Mesothelial cell of epicardium (in vitro differentiated cells): Measurements from ENCODE around the gene FGF14. TPM values are rescaled to one million over a fixed set of nuclear protein-coding genes. Genes with fewer than 3 reads are reported as not detected.

Experiments
- DNase-seq, 2 experiments: peaks; one replicate each; pipeline ENCODE4 v3.0.0; 2021; ENCODE audit warnings: low spot score in 2 of 2; ENCODE audit not compliant: unreplicated experiment in 2 of 2
- H3K27ac Mint-ChIP-seq: 2 replicates; pipeline ENCODE4 v1.8.0; 2021; ENCODE audit warnings: mixed read lengths
- H3K27me3 Mint-ChIP-seq: 2 replicates; pipeline ENCODE4 v1.8.0; 2021; ENCODE audit warnings: low read depth, mixed read lengths
- H3K36me3 Mint-ChIP-seq: 2 replicates; pipeline ENCODE4 v1.8.0; 2021; ENCODE audit warnings: mixed read lengths
- H3K4me1 Mint-ChIP-seq: 2 replicates; pipeline ENCODE4 v1.8.0; 2021; ENCODE audit warnings: mixed read lengths
- H3K4me3 Mint-ChIP-seq: 2 replicates; pipeline ENCODE4 v1.8.0; 2021; ENCODE audit warnings: mild to moderate bottlenecking, moderate library complexity, mixed read lengths
- H3K9me3 Mint-ChIP-seq: 2 replicates; pipeline ENCODE4 v1.8.0; 2021; ENCODE audit warnings: mixed read lengths
- total RNA-seq: library from RNA; stranded (reverse); gene quantifications from 3 replicates; pipeline ENCODE4 v1.2.1, GENCODE V29; 2021
- TF ChIP-seq, protein P1 (sequence below): fragments of 200-600 bp; sonication (generic); IDR thresholded peaks from one replicate; pipeline ENCODE4 v1.5.0; 2021; ENCODE audit warnings: antibody characterized with exemption; ENCODE audit not compliant: unreplicated experiment

The FGF14 gene
- total RNA-seq, 1 donor from 2014 or later = 0.02 TPM

DNA sequence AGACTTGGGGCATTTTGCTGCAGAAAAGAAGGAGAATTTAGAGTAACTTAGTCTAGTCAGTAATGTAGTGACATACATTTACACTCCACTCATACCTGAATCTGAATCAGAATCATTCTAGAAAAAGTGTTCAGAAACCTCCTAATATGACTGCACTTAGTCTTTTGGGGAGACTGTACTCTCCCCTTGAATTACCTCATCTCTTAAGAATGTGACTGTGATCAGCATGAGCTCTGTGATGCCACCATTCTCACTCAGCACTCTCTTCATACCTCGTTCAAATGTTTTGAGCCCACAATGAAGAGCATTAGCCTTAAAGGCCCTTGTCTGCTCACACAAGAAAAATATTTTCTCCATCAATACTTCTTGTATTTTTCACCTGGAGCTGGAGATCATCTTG lies 229.4 kb downstream of the FGF14 start:
- H3K27ac Mint-ChIP-seq = no peak overlapping the region
- TF ChIP-seq, protein P1, sequence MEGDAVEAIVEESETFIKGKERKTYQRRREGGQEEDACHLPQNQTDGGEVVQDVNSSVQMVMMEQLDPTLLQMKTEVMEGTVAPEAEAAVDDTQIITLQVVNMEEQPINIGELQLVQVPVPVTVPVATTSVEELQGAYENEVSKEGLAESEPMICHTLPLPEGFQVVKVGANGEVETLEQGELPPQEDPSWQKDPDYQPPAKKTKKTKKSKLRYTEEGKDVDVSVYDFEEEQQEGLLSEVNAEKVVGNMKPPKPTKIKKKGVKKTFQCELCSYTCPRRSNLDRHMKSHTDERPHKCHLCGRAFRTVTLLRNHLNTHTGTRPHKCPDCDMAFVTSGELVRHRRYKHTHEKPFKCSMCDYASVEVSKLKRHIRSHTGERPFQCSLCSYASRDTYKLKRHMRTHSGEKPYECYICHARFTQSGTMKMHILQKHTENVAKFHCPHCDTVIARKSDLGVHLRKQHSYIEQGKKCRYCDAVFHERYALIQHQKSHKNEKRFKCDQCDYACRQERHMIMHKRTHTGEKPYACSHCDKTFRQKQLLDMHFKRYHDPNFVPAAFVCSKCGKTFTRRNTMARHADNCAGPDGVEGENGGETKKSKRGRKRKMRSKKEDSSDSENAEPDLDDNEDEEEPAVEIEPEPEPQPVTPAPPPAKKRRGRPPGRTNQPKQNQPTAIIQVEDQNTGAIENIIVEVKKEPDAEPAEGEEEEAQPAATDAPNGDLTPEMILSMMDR = no peak
- H3K27me3 Mint-ChIP-seq = peaks cover 12% of the 10 kb centered on the region
- no peaks in the 10 kb centered on the region for H3K4me1 Mint-ChIP-seq
- no peak overlapping the region for H3K4me3 Mint-ChIP-seq
- no peaks in the 10 kb centered on the region for H3K36me3 Mint-ChIP-seq
- H3K9me3 Mint-ChIP-seq = no peaks in the 10 kb centered on the region
- no peak for DNase-seq

DNA sequence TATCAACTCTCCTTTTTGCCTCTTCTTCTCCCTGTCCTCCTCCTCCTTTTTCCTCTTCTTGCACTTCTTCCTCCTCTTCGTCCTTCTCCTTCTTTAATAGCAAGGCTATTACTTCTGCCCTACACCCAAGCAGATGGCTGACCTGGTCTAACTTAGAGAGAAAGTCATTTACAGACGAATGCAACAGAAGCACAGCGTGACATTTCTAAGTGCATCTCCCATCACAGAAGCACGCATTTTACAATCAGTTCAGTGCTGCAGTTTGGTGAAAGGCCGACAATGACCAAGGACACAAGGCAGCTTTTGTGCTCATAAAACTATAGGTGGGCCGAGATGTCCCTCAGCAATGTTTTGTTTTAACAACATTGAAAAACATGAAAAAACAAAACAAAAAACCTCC lies 231.5 kb downstream of the FGF14 start:
- Mint-ChIP-seq H3K4me3 (no peak overlapping the region), H3K27ac (no peak overlapping the region), H3K27me3 (peaks cover 8% of the 10 kb centered on the region), H3K4me1 (no peaks in the 10 kb centered on the region), H3K36me3 (no peaks in the 10 kb centered on the region), H3K9me3 (no peaks in the 10 kb centered on the region)
- DNase-seq = no peak
- TF ChIP-seq, protein P1 = no peak

GRCh38 chr13:102169471-102170015 lies 232.3 kb downstream of the FGF14 start:
- Mint-ChIP-seq H3K9me3 (peaks cover 3% of the 10 kb centered on the region), H3K27ac (no peak overlapping the region), H3K36me3 (no peaks in the 10 kb centered on the region), H3K4me1 (no peaks in the 10 kb centered on the region), H3K4me3 (no peak overlapping the region), H3K27me3 (peaks cover 7% of the 10 kb centered on the region)
- TF ChIP-seq, protein P1 = no peak
- no peak for DNase-seq

DNA sequence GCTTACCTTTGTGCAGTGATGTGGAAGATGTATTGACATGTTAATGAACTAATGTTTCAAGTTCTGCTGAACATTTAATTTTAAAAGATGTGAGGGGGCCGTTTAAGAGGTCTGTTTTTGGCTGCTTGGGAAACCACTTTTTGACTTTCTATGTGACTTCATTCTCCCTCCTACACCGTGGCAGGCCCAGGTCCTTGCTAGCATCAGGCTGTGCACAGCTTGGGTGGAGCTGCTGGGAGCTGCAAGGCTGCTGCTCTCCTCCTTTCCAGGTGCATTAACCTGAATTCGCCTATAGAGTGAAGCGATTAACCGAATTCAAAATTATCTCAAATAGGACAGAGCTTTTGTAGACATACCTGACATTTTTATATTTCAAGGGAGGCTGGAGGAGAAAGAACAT lies 249.1 kb downstream of the FGF14 start:
- no peaks in the 10 kb centered on the region for H3K4me1 Mint-ChIP-seq
- TF ChIP-seq, protein P1 = no peak
- no peaks in the 10 kb centered on the region for H3K36me3 Mint-ChIP-seq
- no peak overlapping the region for H3K4me3 Mint-ChIP-seq
- H3K9me3 Mint-ChIP-seq = no peaks in the 10 kb centered on the region
- DNase-seq = no peak
- H3K27ac Mint-ChIP-seq = no peak overlapping the region
- H3K27me3 Mint-ChIP-seq = peaks cover 19% of the 10 kb centered on the region

DNA sequence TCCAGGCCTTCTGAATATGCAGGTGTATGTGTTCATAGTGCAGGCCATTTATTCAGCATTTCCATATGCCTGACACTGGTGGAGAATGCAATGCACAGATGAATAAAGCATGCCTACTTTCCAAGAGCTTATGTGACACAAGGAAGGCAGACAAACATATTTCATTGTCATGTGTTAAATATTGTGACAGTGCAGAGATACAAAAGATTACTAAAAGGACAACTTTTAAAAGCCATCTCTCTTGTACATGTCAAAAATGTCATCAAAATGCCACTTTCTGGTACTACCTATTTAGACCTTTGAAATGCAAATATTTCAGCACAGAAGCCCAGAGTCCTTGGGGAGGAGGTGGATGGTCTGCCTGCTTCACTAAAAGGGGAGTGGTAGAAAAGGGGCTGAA lies 254.5 kb downstream of the FGF14 start:
- H3K9me3 Mint-ChIP-seq = no peaks in the 10 kb centered on the region
- no peaks in the 10 kb centered on the region for H3K36me3 Mint-ChIP-seq
- H3K4me3 Mint-ChIP-seq = no peak overlapping the region
- DNase-seq = no peak
- TF ChIP-seq, protein P1 = no peak
- H3K4me1 Mint-ChIP-seq = no peaks in the 10 kb centered on the region
- H3K27me3 Mint-ChIP-seq = peaks cover 30% of the 10 kb centered on the region
- no peak overlapping the region for H3K27ac Mint-ChIP-seq

DNA sequence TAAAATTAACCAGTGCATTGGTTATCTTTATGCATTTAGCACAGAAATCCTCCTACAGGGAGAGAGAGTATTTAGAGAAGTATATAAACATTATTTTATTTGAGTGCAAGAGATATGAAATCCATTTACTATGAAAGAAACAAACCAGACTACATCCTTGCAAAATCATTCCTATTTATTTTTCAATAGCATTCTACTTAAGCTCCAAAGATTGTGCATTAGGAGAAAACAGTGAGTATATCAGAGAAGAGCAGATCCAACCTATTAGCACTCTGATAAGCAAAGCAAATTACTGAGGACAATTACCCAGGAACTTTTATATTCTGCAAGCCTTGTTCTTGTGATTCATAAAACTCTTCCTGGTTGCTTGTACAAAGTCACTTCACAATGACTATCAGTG lies 256.1 kb downstream of the FGF14 start:
- Mint-ChIP-seq H3K4me3 (no peak overlapping the region), H3K36me3 (no peaks in the 10 kb centered on the region), H3K9me3 (no peaks in the 10 kb centered on the region), H3K27me3 (peaks cover 26% of the 10 kb centered on the region), H3K4me1 (no peaks in the 10 kb centered on the region), H3K27ac (no peak overlapping the region)
- TF ChIP-seq, protein P1 = no peak
- no peak for DNase-seq
